GM13976 (cell line): ENCODE measurements around the gene EIF2S1.
"Not testable (repeated sequence)": the region's sequence is repeated elsewhere in the genome, so short reads cannot be mapped to it uniquely, and the experiment has no call there.

Experiments
- DNase-seq: peaks from one replicate; pipeline ENCODE4 v3.0.0; 2012; ENCODE audit warnings: low spot score
- in situ Hi-C: fragments of 300-500 bp; cut with MboI; formaldehyde crosslinking; loops from one replicate; pipeline ENCODE4 v1.12.0; 2022; ENCODE audit warnings: low sequenced_read_pairs, mixed read lengths, inconsistent platforms; ENCODE audit not compliant: unreplicated experiment
- TF ChIP-seq, protein P1 (sequence below): IDR thresholded peaks from 2 replicates; pipeline ENCODE4 v1.5.1; 2012; ENCODE audit warnings: borderline replicate concordance, mild to moderate bottlenecking; ENCODE audit not compliant: insufficient read depth; ENCODE audit errors: extremely low read depth, missing control alignments, control extremely low read depth

EIF2S1 gene

GRCh38 chr14:67396381-67396970, 36.3 kb downstream of the EIF2S1 start:
- TF ChIP-seq, protein P1, sequence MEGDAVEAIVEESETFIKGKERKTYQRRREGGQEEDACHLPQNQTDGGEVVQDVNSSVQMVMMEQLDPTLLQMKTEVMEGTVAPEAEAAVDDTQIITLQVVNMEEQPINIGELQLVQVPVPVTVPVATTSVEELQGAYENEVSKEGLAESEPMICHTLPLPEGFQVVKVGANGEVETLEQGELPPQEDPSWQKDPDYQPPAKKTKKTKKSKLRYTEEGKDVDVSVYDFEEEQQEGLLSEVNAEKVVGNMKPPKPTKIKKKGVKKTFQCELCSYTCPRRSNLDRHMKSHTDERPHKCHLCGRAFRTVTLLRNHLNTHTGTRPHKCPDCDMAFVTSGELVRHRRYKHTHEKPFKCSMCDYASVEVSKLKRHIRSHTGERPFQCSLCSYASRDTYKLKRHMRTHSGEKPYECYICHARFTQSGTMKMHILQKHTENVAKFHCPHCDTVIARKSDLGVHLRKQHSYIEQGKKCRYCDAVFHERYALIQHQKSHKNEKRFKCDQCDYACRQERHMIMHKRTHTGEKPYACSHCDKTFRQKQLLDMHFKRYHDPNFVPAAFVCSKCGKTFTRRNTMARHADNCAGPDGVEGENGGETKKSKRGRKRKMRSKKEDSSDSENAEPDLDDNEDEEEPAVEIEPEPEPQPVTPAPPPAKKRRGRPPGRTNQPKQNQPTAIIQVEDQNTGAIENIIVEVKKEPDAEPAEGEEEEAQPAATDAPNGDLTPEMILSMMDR: no peak
- in situ Hi-C loops: no loop called here
- no peak for DNase-seq

DNA sequence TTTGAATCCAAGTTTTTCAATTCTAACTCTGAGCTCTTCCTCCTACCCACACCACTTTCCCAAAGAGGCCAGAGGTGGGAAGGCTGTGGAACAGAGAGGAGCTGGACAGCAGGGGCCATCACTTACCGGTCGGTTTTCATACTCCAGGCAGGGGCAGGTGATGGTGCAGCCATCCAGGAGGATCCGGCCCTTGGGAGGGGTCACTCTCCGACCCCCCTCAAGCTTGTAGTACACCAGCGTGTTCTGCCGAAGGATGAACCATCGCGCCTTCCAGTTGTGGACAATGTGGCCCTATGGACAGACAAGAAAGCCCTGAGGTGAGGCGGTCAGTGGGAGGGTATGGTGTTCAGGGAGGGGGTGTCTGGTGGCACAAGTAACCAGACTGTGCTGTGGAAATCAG, 37.4 kb downstream of the EIF2S1 start:
- in situ Hi-C loops: no loop called here
- no peak for DNase-seq
- TF ChIP-seq, protein P1: no peak

DNA sequence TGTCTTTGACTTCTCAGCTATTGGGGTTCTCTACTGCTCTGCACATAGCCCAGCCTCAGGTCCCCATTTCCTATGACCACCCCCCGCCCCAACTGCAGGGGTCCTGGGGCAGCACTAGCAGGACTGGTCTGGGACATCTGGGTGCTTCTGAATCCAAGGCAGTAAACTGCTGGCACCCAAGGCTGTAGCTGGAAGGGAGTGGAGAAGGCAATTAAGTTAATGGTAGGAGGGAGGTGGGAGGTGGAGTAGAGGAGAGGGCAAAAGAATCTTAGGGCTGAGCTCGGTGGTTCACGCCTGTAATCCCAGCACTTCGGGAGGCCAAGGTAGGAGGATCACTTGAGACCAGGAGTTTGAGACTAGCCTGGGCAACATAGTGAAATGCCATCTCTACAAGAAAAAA, 40.3 kb downstream of the EIF2S1 start:
- TF ChIP-seq, protein P1: no peak
- in situ Hi-C loops: loop anchor here (25.0 kb wide), 1 partner anchor 312 kb away; the partner anchor contains the start of gene RDH12

GRCh38 chr14:67405771-67406170, 45.6 kb downstream of the EIF2S1 start:
- no peak for DNase-seq
- in situ Hi-C loops: loop anchor here (25.0 kb wide), 1 partner anchor 307 kb away; the partner anchor contains the start of gene RDH12
- TF ChIP-seq, protein P1: no peak

More for the DNA sequence above, 40.3 kb downstream of the EIF2S1 start:
- DNase-seq: no peak

- in situ Hi-C loops: loop anchor here (25.0 kb wide), 1 partner anchor 304 kb away; the partner anchor contains the start of gene RDH12
- DNase-seq: not testable (repeated sequence)
Observed at GRCh38 chr14:67408122-67408801, 48.1 kb downstream of the EIF2S1 start.

- in situ Hi-C loops: loop anchor here (25.0 kb wide), 1 partner anchor 303 kb away; the partner anchor contains the start of gene RDH12
- TF ChIP-seq, protein P1: no peak
- no peak for DNase-seq
Observed at GRCh38 chr14:67409461-67409860, 49.3 kb downstream of the EIF2S1 start.

GRCh38 chr14:67410313-67410712, 50.2 kb downstream of the EIF2S1 start:
- in situ Hi-C loops: loop anchor here (25.0 kb wide), 1 partner anchor 302 kb away; the partner anchor contains the start of gene RDH12
- TF ChIP-seq, protein P1: no peak
- DNase-seq: no peak
